Mesendoderm (in vitro differentiated cells): ENCODE measurements around the gene CCDC117.

Experiments used
- DNase-seq: peaks from one replicate; pipeline ENCODE4 v3.0.0; 2013
- H2AK5ac ChIP-seq: 2 replicates; pipeline ENCODE4 v1.6.1; 2013; ENCODE audit warnings: low read length, inconsistent platforms
- H2BK120ac ChIP-seq: 2 replicates; pipeline ENCODE4 v1.6.1; 2013; ENCODE audit warnings: low read depth, mild to moderate bottlenecking, low read length, moderate library complexity, mixed read lengths
- H2BK15ac ChIP-seq: replicated peaks from 2 replicates; pipeline ENCODE4 v1.6.1; 2013; ENCODE audit warnings: low read depth, mild to moderate bottlenecking, moderate library complexity
- H2BK5ac ChIP-seq: 2 replicates; pipeline ENCODE4 v1.6.1; 2013; ENCODE audit warnings: low read length, inconsistent platforms
- H3K18ac ChIP-seq: 2 replicates; pipeline ENCODE4 v1.6.1; 2013; ENCODE audit warnings: mild to moderate bottlenecking, low read length, mixed read lengths
- H3K23ac ChIP-seq: one replicate; pipeline ENCODE4 v1.6.1; 2013; ENCODE audit warnings: low read length
- H3K27ac ChIP-seq: 2 replicates; pipeline ENCODE4 v1.5.1; 2013; ENCODE audit warnings: low read depth, mild to moderate bottlenecking, inconsistent platforms, low read length, moderate library complexity
- H3K27me3 ChIP-seq: 2 replicates; pipeline ENCODE4 v1.6.1; 2013; ENCODE audit warnings: low read length, control low read depth, mild to moderate bottlenecking, inconsistent platforms; ENCODE audit not compliant: insufficient read depth, poor library complexity
- H3K36me3 ChIP-seq: 2 replicates; pipeline ENCODE4 v1.6.1; 2013; ENCODE audit warnings: low read length, inconsistent platforms; ENCODE audit not compliant: control insufficient read depth, insufficient read depth
- H3K4ac ChIP-seq: one replicate; pipeline ENCODE4 v1.6.1; 2013; ENCODE audit warnings: low read depth, mild to moderate bottlenecking, low read length, moderate library complexity
- H3K4me1 ChIP-seq: 2 replicates; pipeline ENCODE4 v1.6.1; 2013; ENCODE audit warnings: low read depth, low read length, inconsistent platforms; ENCODE audit not compliant: control insufficient read depth
- H3K4me2 ChIP-seq: 2 replicates; pipeline ENCODE4 v1.6.1; 2013; ENCODE audit warnings: low read length
- H3K4me3 ChIP-seq: 2 replicates; pipeline ENCODE4 v1.5.1; 2013; ENCODE audit warnings: mild to moderate bottlenecking, low read length
- H3K56ac ChIP-seq: one replicate; pipeline ENCODE4 v1.6.1; 2013; ENCODE audit warnings: low read length
- H3K79me1 ChIP-seq: 2 replicates; pipeline ENCODE4 v1.6.1; 2013; ENCODE audit warnings: low read length, inconsistent platforms
- H3K79me2 ChIP-seq: 2 replicates; pipeline ENCODE4 v1.6.1; 2013; ENCODE audit warnings: mild to moderate bottlenecking, low read length; ENCODE audit not compliant: control insufficient read depth, insufficient read depth
- H3K9ac ChIP-seq: 2 replicates; pipeline ENCODE4 v1.6.1; 2013; ENCODE audit warnings: low read length, inconsistent platforms
- H4K5ac ChIP-seq: one replicate; pipeline ENCODE4 v1.6.1; 2013; ENCODE audit warnings: low read length
- H4K8ac ChIP-seq: one replicate; pipeline ENCODE4 v1.6.1; 2013; ENCODE audit warnings: low read depth, mild to moderate bottlenecking, control low read depth, low read length, moderate library complexity
- WGBS: extraction: QIAGEN DNeasy Blood & Tissue Kit; methylation state at CpG from one replicate; pipeline ENCODE4 v1.1.7; 2013; ENCODE audit warnings: low lambda C conversion rate, missing lambda C conversion rate; ENCODE audit not compliant: insufficient coverage; ENCODE audit errors: extremely low coverage; 5-methylcytosine and 5-hydroxymethylcytosine counted together

The CCDC117 gene

GRCh38 chr22:28795071-28795693 lies 22.7 kb downstream of the CCDC117 start:
- Histone ChIP-seq H3K4me2 (no peak overlapping the region), H2BK5ac (no peak overlapping the region), H3K4me1 (no peaks in the 10 kb centered on the region), H2AK5ac (no peak overlapping the region), H3K4ac (no peak overlapping the region), H2BK15ac (no peak overlapping the region), H3K23ac (no peak overlapping the region), H3K9ac (no peak overlapping the region), H3K79me2 (peaks cover 31% of the 10 kb centered on the region), H4K8ac (no peak overlapping the region), H3K4me3 (no peak overlapping the region), H3K56ac (no peak overlapping the region), H3K18ac (no peak overlapping the region), H3K36me3 (peaks cover 13% of the 10 kb centered on the region), H4K5ac (no peak overlapping the region), H2BK120ac (no peak overlapping the region), H3K27me3 (no peaks in the 10 kb centered on the region), H3K79me1 (peaks cover 8% of the 10 kb centered on the region), H3K27ac (no peak overlapping the region)
- WGBS = no CpG with 5 or more reads among the region's 6 CpGs
- DNase-seq = no peak

GRCh38 chr22:28795932-28796856 lies 23.7 kb downstream of the CCDC117 start:
- no peak for DNase-seq
- H3K56ac ChIP-seq = no peak overlapping the region
- H3K4ac ChIP-seq = no peak overlapping the region
- H4K5ac ChIP-seq = no peak overlapping the region
- peaks cover 33% of the 10 kb centered on the region for H3K79me2 ChIP-seq
- no peak overlapping the region for H3K4me3 ChIP-seq
- no peak overlapping the region for H4K8ac ChIP-seq
- peaks cover 8% of the 10 kb centered on the region for H3K79me1 ChIP-seq
- H3K9ac ChIP-seq = no peak overlapping the region
- no peak overlapping the region for H2AK5ac ChIP-seq
- no peak overlapping the region for H2BK120ac ChIP-seq
- H3K18ac ChIP-seq = no peak overlapping the region
- H3K27me3 ChIP-seq = no peaks in the 10 kb centered on the region
- H2BK15ac ChIP-seq = no peak overlapping the region
- H3K23ac ChIP-seq = no peak overlapping the region
- H3K27ac ChIP-seq = no peak overlapping the region
- peaks cover 13% of the 10 kb centered on the region for H3K36me3 ChIP-seq
- H3K4me1 ChIP-seq = no peaks in the 10 kb centered on the region
- H3K4me2 ChIP-seq = no peak overlapping the region
- no CpG with 5 or more reads among the region's 5 CpGs for WGBS
- H2BK5ac ChIP-seq = no peak overlapping the region

- peak; percentile 74 for DNase-seq
- Histone ChIP-seq H3K4me3 (peak overlapping the region; percentile 69), H2BK15ac (no peak overlapping the region), H2BK120ac (no peak overlapping the region), H3K4me1 (peaks cover 3% of the 10 kb centered on the region), H4K8ac (no peak overlapping the region), H3K27ac (no peak overlapping the region), H2BK5ac (peak overlapping the region; percentile 12), H3K4me2 (peak overlapping the region; percentile 73), H3K56ac (peak overlapping the region; percentile 96), H3K79me1 (peaks cover 8% of the 10 kb centered on the region), H4K5ac (no peak overlapping the region), H3K18ac (peak overlapping the region; percentile 91), H3K79me2 (peaks cover 33% of the 10 kb centered on the region), H3K36me3 (peaks cover 13% of the 10 kb centered on the region), H3K4ac (peak overlapping the region; percentile 100), H3K23ac (peak overlapping the region; percentile 54), H3K9ac (peak overlapping the region; percentile 99), H3K27me3 (no peaks in the 10 kb centered on the region), H2AK5ac (peak overlapping the region; percentile 91)
- WGBS = no CpG with 5 or more reads among the region's 7 CpGs
Observed at GRCh38 chr22:28798810-28799605, 26.5 kb downstream of the CCDC117 start.

GRCh38 chr22:28799606-28800307 lies 27.3 kb downstream of the CCDC117 start:
- H4K8ac ChIP-seq = peak overlapping the region; percentile 91
- no CpG with 5 or more reads among the region's 31 CpGs for WGBS
- H4K5ac ChIP-seq = no peak overlapping the region

More at GRCh38 chr22:28799606-28800307, 27.3 kb downstream of the CCDC117 start:
- Histone ChIP-seq H3K23ac (peak overlapping the region; percentile 54), H3K27ac (peak overlapping the region; percentile 69), H2BK15ac (no peak overlapping the region), H2AK5ac (peak overlapping the region; percentile 91), H2BK120ac (peak overlapping the region; percentile 69), H3K4me1 (peaks cover 3% of the 10 kb centered on the region), H3K9ac (peak overlapping the region; percentile 99), H3K79me2 (peaks cover 33% of the 10 kb centered on the region), H3K18ac (peak overlapping the region; percentile 91), H3K4ac (peak overlapping the region; percentile 100), H3K79me1 (peaks cover 8% of the 10 kb centered on the region), H3K4me3 (peak overlapping the region; percentile 69), H3K36me3 (peaks cover 13% of the 10 kb centered on the region), H3K4me2 (peak overlapping the region; percentile 63), H3K56ac (peak overlapping the region; percentile 96), H3K27me3 (no peaks in the 10 kb centered on the region), H2BK5ac (peak overlapping the region; percentile 88)
- DNase-seq = peak; percentile 70
